HL-60 (cell line): ENCODE data around the gene SUGP2.

ENCODE experiments used
- DNase-seq, 2 experiments: peaks; one replicate each; pipeline ENCODE4 v3.0.0-alpha.2; 2010 to 2020; ENCODE audit warnings: low read depth in 1 of 2, low spot score in 1 of 2
- H3K27ac ChIP-seq: fragments of 250-450 bp; sonication (Bioruptor Pico); replicated peaks from 2 replicates; pipeline ENCODE4 v1.5.1; 2020; ENCODE audit warnings: mild to moderate bottlenecking, moderate library complexity
- H3K27me3 ChIP-seq: fragments of 250-450 bp; sonication (Bioruptor Pico); 2 replicates; pipeline ENCODE4 v1.5.1; 2021; ENCODE audit warnings: mild to moderate bottlenecking, moderate library complexity; ENCODE audit not compliant: insufficient read depth, poor library complexity, severe bottlenecking
- H3K4me3 ChIP-seq: replicated peaks from 2 replicates; pipeline ENCODE4 v1.5.1; 2011; ENCODE audit warnings: mild to moderate bottlenecking, control low read depth, low read length; ENCODE audit not compliant: insufficient read depth
- CTCF ChIP-seq: IDR thresholded peaks from one replicate; pipeline ENCODE4 v1.5.1; 2011; ENCODE audit warnings: low read length, control low read depth, inconsistent platforms; ENCODE audit not compliant: insufficient read depth
- GABPA ChIP-seq: IDR thresholded peaks from 2 replicates; pipeline ENCODE4 v1.6.1; 2012; ENCODE audit warnings: low read depth
- POLR2AphosphoS5 ChIP-seq: IDR thresholded peaks from 2 replicates; pipeline ENCODE4 v1.6.1; 2012; ENCODE audit warnings: low read depth
- REST ChIP-seq: IDR thresholded peaks from 2 replicates; pipeline ENCODE4 v1.6.1; 2012; ENCODE audit warnings: low read depth; ENCODE audit not compliant: insufficient replicate concordance
- SPI1 ChIP-seq: IDR thresholded peaks from 2 replicates; pipeline ENCODE4 v1.6.1; 2012; ENCODE audit warnings: low read depth, mild to moderate bottlenecking, borderline replicate concordance

The SUGP2 gene

GRCh38 chr19:18985257-18985656 lies 48.1 kb downstream of the SUGP2 start:
- no peaks in the 10 kb centered on the region for H3K27me3 ChIP-seq
- no peak overlapping the region for H3K4me3 ChIP-seq
- H3K27ac ChIP-seq: peak overlapping the region; percentile 56
- TF ChIP-seq SPI1 (peak; percentile 76), POLR2AphosphoS5 (no peak; the same call in 1 of the 2 replicates)
- peak in 1 of 2 experiments; percentile 88 for DNase-seq

GRCh38 chr19:18984251-18984650 lies 49.1 kb downstream of the SUGP2 start:
- peak overlapping the region; percentile 56 for H3K27ac ChIP-seq
- DNase-seq: no peak
- no peak overlapping the region for H3K4me3 ChIP-seq
- H3K27me3 ChIP-seq: no peaks in the 10 kb centered on the region
- TF ChIP-seq CTCF: no peak
- TF ChIP-seq REST: no peak

GRCh38 chr19:18982669-18983068 lies 50.6 kb downstream of the SUGP2 start:
- H3K27me3 ChIP-seq: no peaks in the 10 kb centered on the region
- no peak overlapping the region for H3K27ac ChIP-seq
- no peak for DNase-seq
- TF ChIP-seq SPI1: no peak
- TF ChIP-seq GABPA: no peak
- no peak for TF ChIP-seq CTCF
- no peak for TF ChIP-seq REST
- TF ChIP-seq POLR2AphosphoS5: no peak
- no peak overlapping the region for H3K4me3 ChIP-seq

GRCh38 chr19:18980432-18981020 lies 52.8 kb downstream of the SUGP2 start:
- TF ChIP-seq CTCF: no peak
- TF ChIP-seq POLR2AphosphoS5: no peak
- TF ChIP-seq GABPA: no peak
- no peak for TF ChIP-seq REST
- no peak for TF ChIP-seq SPI1
- Histone ChIP-seq H3K27ac (no peak overlapping the region), H3K4me3 (no peak overlapping the region), H3K27me3 (no peaks in the 10 kb centered on the region)
- DNase-seq: no peak
